ENCODE data around the gene MYO9B. TPM values are rescaled to one million over a fixed set of nuclear protein-coding genes. Genes with fewer than 3 reads are reported as not detected.

The MYO9B gene
- polyA plus RNA-seq, 2 of the 4 experiments (the other 2 are of a cell fraction): 13.0 to 27.7 TPM

DNA sequence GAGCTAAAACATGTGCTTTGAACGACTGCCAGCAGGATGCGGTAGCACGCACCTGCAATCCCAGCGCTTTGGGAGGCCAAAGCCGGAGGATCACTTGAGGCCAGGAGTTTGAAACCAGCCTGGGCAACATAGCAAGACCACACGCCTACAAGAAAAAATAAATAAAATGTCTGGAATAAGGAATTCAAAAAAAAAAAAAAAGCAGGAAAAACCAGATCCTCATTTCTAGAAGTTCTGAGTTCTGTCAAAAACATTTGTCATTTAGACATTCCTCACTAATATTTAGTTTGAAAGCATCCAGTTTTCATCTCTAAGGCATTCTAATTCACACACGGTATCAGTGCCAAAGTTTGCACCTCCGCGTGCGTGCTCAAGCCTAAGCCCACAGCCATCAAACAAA lies 102.7 kb downstream of the MYO9B start:
- CTCF ChIA-PET: no interaction called here
- no peak for ATAC-seq
- H3K4me2 ChIP-seq: no peak overlapping the region
- H3K4me1 ChIP-seq: no peaks in the 10 kb centered on the region
- TF ChIP-seq CBX2 (IDR thresholded peaks at IDR 0.05; ENCODE audit: borderline replicate concordance, low read depth) (no peak), MAZ (IDR thresholded peaks at IDR 0.05; ENCODE audit: borderline replicate concordance, low read depth, low read length) (no peak), RCOR1 (IDR thresholded peaks at IDR 0.05; ENCODE audit: low read depth, low read length) (no peak), HOXB13 (CRISPR knock-in tag; IDR thresholded peaks at IDR 0.05; ENCODE audit: low read depth) (no peak), HEYL (CRISPR knock-in tag; IDR thresholded peaks at IDR 0.05) (no peak), HOXA7 (CRISPR knock-in tag; IDR thresholded peaks at IDR 0.05) (no peak), RAD21 (conservative IDR thresholded peaks at IDR 0.05 in 1 of 2, IDR thresholded peaks at IDR 0.05 in 1 of 2) (no peak)
- TF ChIP-seq, protein P1, sequence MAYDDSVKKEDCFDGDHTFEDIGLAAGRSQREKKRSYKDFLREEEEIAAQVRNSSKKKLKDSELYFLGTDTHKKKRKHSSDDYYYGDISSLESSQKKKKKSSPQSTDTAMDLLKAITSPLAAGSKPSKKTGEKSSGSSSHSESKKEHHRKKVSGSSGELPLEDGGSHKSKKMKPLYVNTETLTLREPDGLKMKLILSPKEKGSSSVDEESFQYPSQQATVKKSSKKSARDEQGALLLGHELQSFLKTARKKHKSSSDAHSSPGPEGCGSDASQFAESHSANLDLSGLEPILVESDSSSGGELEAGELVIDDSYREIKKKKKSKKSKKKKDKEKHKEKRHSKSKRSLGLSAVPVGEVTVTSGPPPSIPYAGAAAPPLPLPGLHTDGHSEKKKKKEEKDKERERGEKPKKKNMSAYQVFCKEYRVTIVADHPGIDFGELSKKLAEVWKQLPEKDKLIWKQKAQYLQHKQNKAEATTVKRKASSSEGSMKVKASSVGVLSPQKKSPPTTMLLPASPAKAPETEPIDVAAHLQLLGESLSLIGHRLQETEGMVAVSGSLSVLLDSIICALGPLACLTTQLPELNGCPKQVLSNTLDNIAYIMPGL (CRISPR knock-in tag; IDR thresholded peaks at IDR 0.05; ENCODE audit: borderline replicate concordance): no peak
- TF ChIP-seq, protein P2, sequence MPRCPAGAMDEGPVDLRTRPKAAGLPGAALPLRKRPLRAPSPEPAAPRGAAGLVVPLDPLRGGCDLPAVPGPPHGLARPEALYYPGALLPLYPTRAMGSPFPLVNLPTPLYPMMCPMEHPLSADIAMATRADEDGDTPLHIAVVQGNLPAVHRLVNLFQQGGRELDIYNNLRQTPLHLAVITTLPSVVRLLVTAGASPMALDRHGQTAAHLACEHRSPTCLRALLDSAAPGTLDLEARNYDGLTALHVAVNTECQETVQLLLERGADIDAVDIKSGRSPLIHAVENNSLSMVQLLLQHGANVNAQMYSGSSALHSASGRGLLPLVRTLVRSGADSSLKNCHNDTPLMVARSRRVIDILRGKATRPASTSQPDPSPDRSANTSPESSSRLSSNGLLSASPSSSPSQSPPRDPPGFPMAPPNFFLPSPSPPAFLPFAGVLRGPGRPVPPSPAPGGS (IDR thresholded peaks at IDR 0.05): no peak
- H3K9me3 ChIP-seq: no peaks in the 10 kb centered on the region
- POLR2A ChIA-PET: no interaction called here
- no peak for FAIRE-seq
- WGBS (ENCODE audit: missing lambda C conversion rate): 96% methylated on average over 10 of the region's 10 CpGs
- DNase-seq (ENCODE audit: low read depth in 1 of 2, low spot score in 1 of 2): no peak
- no peak overlapping the region for H3K27ac ChIP-seq
- H3K4me3 ChIP-seq: no peak overlapping the region

DNA sequence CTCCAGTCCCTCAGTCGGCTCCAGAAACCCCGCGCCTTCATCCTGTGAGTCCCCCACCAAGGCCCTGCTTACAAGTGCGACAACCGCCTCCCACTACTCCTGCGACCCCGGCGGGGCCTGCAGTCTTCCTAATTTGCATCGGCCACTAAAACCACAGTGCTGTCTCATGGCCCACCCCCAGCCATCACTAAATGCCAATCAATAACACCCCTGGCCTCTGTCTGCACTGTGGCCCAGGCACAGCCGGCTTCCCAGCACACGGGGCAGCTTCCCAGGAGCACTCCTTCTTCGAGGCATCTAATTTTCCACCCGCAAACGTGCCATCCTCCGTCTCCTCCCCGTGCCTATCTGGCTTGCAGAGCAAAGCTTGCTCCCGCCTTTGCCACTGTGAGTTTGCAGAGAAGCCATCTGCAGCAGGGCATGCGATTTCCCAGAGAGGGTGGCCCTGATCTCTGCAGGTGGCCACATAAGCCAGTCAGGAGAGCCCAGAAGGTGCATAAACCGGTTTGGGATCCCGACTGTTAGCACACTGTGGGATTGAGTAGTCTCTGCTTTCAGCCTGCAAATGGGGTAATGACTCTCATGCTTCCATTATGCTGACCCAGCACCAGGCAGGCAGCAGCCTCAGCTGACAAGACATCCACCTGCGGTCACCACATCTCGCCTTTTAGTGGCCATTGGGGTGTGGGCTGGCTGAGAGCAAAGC lies 105.6 kb downstream of the MYO9B start:
- ATAC-seq (no peak), DNase-seq (ENCODE audit: low read depth in 1 of 2, low spot score in 1 of 2) (no peak), FAIRE-seq (no peak)
- POLR2A ChIA-PET: no interaction called here
- Histone ChIP-seq H3K4me1 (no peaks in the 10 kb centered on the region; the same call in 2 of the 3 replicates), H3K9me3 (no peaks in the 10 kb centered on the region), H3K4me2 (no peak overlapping the region), H3K4me3 (no peak overlapping the region), H3K27ac (no peak overlapping the region)
- TF ChIP-seq MAFK (IDR thresholded peaks at IDR 0.05; ENCODE audit: partially characterized antibody): peak; percentile 10
- no peak for TF ChIP-seq MAZ (IDR thresholded peaks at IDR 0.05; ENCODE audit: borderline replicate concordance, low read depth, low read length)
- TF ChIP-seq ESRRA (IDR thresholded peaks at IDR 0.05; ENCODE audit: borderline replicate concordance, low read length): no peak
- WGBS (ENCODE audit: missing lambda C conversion rate): 94% methylated on average over 22 of the region's 22 CpGs
- CTCF ChIA-PET: interaction anchor here (0.6 to 1.1 kb wide), 2 partner anchors 9 to 128 kb away, joined by 3 read pairs; no protein-coding TSS in a partner anchor

DNA sequence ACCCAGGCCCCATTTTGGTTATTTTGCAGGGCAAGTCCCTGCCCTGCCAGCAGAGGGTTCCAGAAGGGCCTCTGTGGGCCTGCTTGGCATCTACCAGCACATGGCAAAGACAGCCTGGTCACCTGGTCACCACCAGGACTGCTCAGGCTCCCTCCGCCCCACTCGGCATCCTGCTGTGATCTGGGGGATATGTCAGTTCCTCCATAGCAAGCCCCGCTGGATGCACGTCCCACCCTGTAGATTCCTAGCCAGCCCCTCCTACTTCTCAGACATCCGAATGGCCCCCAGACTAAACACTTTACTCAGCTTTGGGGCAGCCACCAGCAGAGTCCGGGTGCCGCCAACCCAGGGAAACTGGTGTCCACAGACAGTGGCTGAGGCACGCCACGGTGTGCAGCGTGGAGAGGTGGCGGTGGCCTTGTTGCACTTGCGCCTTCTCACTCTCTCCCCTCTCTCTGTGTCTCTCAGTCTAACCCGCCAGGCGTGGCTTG lies 107.7 kb downstream of the MYO9B start:
- no peaks in the 10 kb centered on the region; the same call in 2 of the 3 replicates for H3K4me1 ChIP-seq
- DNase-seq (ENCODE audit: low read depth in 1 of 2, low spot score in 1 of 2) (no peak), ATAC-seq (peak in 1 of 2 experiments; percentile 51; a peak in 2 of 6 replicates), FAIRE-seq (no peak)
- no peaks in the 10 kb centered on the region for H3K9me3 ChIP-seq
- H3K4me2 ChIP-seq: no peak overlapping the region
- 91% methylated on average over 12 of the region's 14 CpGs for WGBS (ENCODE audit: missing lambda C conversion rate)
- H3K4me3 ChIP-seq: no peak overlapping the region
- H3K27ac ChIP-seq: no peak overlapping the region
- ChIA-PET CTCF (no interaction called here), POLR2A (interaction anchor here (0.6 kb wide), 1 partner anchor 109 kb away, joined by 4 read pairs; no protein-coding TSS in a partner anchor)
- TF ChIP-seq MAZ (IDR thresholded peaks at IDR 0.05; ENCODE audit: borderline replicate concordance, low read depth, low read length): no peak
- TF ChIP-seq, protein P3, sequence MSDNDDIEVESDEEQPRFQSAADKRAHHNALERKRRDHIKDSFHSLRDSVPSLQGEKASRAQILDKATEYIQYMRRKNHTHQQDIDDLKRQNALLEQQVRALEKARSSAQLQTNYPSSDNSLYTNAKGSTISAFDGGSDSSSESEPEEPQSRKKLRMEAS (IDR thresholded peaks at IDR 0.05): no peak
- no peak for TF ChIP-seq GATA3 (IDR thresholded peaks at IDR 0.05; ENCODE audit: borderline replicate concordance)
- TF ChIP-seq HOXB13 (CRISPR knock-in tag; IDR thresholded peaks at IDR 0.05; ENCODE audit: low read depth): no peak
- TF ChIP-seq, protein P4, sequence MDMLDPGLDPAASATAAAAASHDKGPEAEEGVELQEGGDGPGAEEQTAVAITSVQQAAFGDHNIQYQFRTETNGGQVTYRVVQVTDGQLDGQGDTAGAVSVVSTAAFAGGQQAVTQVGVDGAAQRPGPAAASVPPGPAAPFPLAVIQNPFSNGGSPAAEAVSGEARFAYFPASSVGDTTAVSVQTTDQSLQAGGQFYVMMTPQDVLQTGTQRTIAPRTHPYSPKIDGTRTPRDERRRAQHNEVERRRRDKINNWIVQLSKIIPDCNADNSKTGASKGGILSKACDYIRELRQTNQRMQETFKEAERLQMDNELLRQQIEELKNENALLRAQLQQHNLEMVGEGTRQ (IDR thresholded peaks at IDR 0.05): no peak
- TF ChIP-seq HOXB5 (CRISPR knock-in tag; IDR thresholded peaks at IDR 0.05): no peak
- no peak for TF ChIP-seq EP300 (IDR thresholded peaks at IDR 0.05)
- TF ChIP-seq, protein P5, sequence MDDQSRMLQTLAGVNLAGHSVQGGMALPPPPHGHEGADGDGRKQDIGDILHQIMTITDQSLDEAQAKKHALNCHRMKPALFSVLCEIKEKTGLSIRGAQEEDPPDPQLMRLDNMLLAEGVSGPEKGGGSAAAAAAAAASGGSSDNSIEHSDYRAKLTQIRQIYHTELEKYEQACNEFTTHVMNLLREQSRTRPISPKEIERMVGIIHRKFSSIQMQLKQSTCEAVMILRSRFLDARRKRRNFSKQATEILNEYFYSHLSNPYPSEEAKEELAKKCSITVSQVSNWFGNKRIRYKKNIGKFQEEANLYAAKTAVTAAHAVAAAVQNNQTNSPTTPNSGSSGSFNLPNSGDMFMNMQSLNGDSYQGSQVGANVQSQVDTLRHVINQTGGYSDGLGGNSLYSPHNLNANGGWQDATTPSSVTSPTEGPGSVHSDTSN (IDR thresholded peaks at IDR 0.05): no peak
- TF ChIP-seq TP53 (CRISPR knock-in tag; IDR thresholded peaks at IDR 0.05): no peak
- TF ChIP-seq MAFK (IDR thresholded peaks at IDR 0.05; ENCODE audit: partially characterized antibody): no peak
- TF ChIP-seq, protein P6, sequence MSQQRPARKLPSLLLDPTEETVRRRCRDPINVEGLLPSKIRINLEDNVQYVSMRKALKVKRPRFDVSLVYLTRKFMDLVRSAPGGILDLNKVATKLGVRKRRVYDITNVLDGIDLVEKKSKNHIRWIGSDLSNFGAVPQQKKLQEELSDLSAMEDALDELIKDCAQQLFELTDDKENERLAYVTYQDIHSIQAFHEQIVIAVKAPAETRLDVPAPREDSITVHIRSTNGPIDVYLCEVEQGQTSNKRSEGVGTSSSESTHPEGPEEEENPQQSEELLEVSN (IDR thresholded peaks at IDR 0.05; ENCODE audit: borderline replicate concordance, low read depth): no peak
- TF ChIP-seq HOXA7 (CRISPR knock-in tag; IDR thresholded peaks at IDR 0.05): no peak
- no peak for TF ChIP-seq FOSL2 (IDR thresholded peaks at IDR 0.05)
- no peak for TF ChIP-seq FOSL2 (CRISPR knock-in tag; IDR thresholded peaks at IDR 0.05)
- TF ChIP-seq SMC3 (IDR thresholded peaks at IDR 0.05): no peak

Data from A549 (cell line).